ENCODE data around the gene DNM3. TPM values are rescaled to one million over a fixed set of nuclear protein-coding genes. Genes with fewer than 3 reads are reported as not detected.
"Not testable (repeated sequence)": the region's sequence is repeated elsewhere in the genome, so short reads cannot be mapped to it uniquely, and the experiment has no call there.

DNM3 gene
- total RNA-seq, 2 experiments from 2014 or later, result 1.5 to 1.6 TPM

GRCh38 chr1:172431204-172431603, 589.9 kb downstream of the DNM3 start:
- DNase-seq (no peak), ATAC-seq (no peak)
- H3K4me3 Mint-ChIP-seq, result no peak overlapping the region
- no peaks in the 10 kb centered on the region for H3K27me3 Mint-ChIP-seq (ENCODE audit: low read depth)
- POLR2A ChIA-PET, result no interaction called here
- CTCF ChIA-PET, result interaction anchor here (1.1 to 7.8 kb wide), 5 partner anchors 11 to 429 kb away, joined by 3 to 107 read pairs (median 7); partner anchors contain the start of genes FASLG and PIGC
- H3K9me3 Mint-ChIP-seq (ENCODE audit: insufficient read depth), result no peaks in the 10 kb centered on the region
- peaks cover 7% of the 10 kb centered on the region for H3K36me3 Mint-ChIP-seq (ENCODE audit: low read depth)
- peaks cover 35% of the 10 kb centered on the region for H3K4me1 Mint-ChIP-seq (ENCODE audit: low read depth)
- peak overlapping the region; percentile 41 for H3K27ac Mint-ChIP-seq

- no peak overlapping the region for H3K4me3 Mint-ChIP-seq
- ChIA-PET POLR2A (interaction anchor here (0.7 kb wide), 1 partner anchor 101 kb away, joined by 3 read pairs; no protein-coding TSS in a partner anchor), CTCF (interaction anchor here (0.6 to 7.8 kb wide), 7 partner anchors 10 to 429 kb away, joined by 3 to 107 read pairs (median 5); partner anchors contain the start of genes FASLG and PIGC)
- DNase-seq, result no peak
- no peak for ATAC-seq
- H3K27ac Mint-ChIP-seq, result peak overlapping the region; percentile 41
- no peaks in the 10 kb centered on the region for H3K27me3 Mint-ChIP-seq (ENCODE audit: low read depth)
- H3K36me3 Mint-ChIP-seq (ENCODE audit: low read depth), result peaks cover 7% of the 10 kb centered on the region
- H3K4me1 Mint-ChIP-seq (ENCODE audit: low read depth), result peaks cover 35% of the 10 kb centered on the region
- no peaks in the 10 kb centered on the region for H3K9me3 Mint-ChIP-seq (ENCODE audit: insufficient read depth)
Observed at GRCh38 chr1:172431721-172432192, 590.5 kb downstream of the DNM3 start.

GRCh38 chr1:172437183-172437582, 595.9 kb downstream of the DNM3 start:
- H3K9me3 Mint-ChIP-seq (ENCODE audit: insufficient read depth); H3K27ac Mint-ChIP-seq; ATAC-seq; POLR2A ChIA-PET; DNase-seq; H3K4me3 Mint-ChIP-seq; H3K27me3 Mint-ChIP-seq (ENCODE audit: low read depth): not testable (repeated sequence)
- H3K36me3 Mint-ChIP-seq (ENCODE audit: low read depth), result peaks cover 44% of the 10 kb centered on the region
- H3K4me1 Mint-ChIP-seq (ENCODE audit: low read depth), result peaks cover 23% of the 10 kb centered on the region
- CTCF ChIA-PET, result interaction anchor here (1.5 kb wide), 1 partner anchor 435 kb away, joined by 3 read pairs; no protein-coding TSS in a partner anchor

- no peak for DNase-seq
- peaks cover 36% of the 10 kb centered on the region for H3K36me3 Mint-ChIP-seq (ENCODE audit: low read depth)
- no peaks in the 10 kb centered on the region for H3K27me3 Mint-ChIP-seq (ENCODE audit: low read depth)
- no peak overlapping the region for H3K27ac Mint-ChIP-seq
- H3K4me1 Mint-ChIP-seq (ENCODE audit: low read depth), result peaks cover 32% of the 10 kb centered on the region
- no peaks in the 10 kb centered on the region for H3K9me3 Mint-ChIP-seq (ENCODE audit: insufficient read depth)
- no peak for ATAC-seq
- peak overlapping the region; percentile 23 for H3K4me3 Mint-ChIP-seq
- POLR2A ChIA-PET, result no interaction called here
- CTCF ChIA-PET, result interaction anchor here (1.0 to 7.4 kb wide), 9 partner anchors 8 to 457 kb away, joined by 3 to 107 read pairs (median 4); no protein-coding TSS in a partner anchor
Observed at GRCh38 chr1:172442404-172442803, 601.1 kb downstream of the DNM3 start.

- ATAC-seq, result no peak
- ChIA-PET POLR2A (interaction anchor here (0.7 to 1.0 kb wide), 2 partner anchors 30 to 281 kb away, joined by 3 to 4 read pairs; no protein-coding TSS in a partner anchor), CTCF (interaction anchor here (0.7 to 7.4 kb wide), 28 partner anchors 10 to 458 kb away, joined by 3 to 107 read pairs (median 3); partner anchors contain the start of gene SUCO)
- peaks cover 32% of the 10 kb centered on the region for H3K4me1 Mint-ChIP-seq (ENCODE audit: low read depth)
- no peaks in the 10 kb centered on the region for H3K27me3 Mint-ChIP-seq (ENCODE audit: low read depth)
- peak overlapping the region; percentile 91 for H3K4me3 Mint-ChIP-seq
- peaks cover 34% of the 10 kb centered on the region for H3K36me3 Mint-ChIP-seq (ENCODE audit: low read depth)
- DNase-seq, result no peak
- H3K27ac Mint-ChIP-seq, result peak overlapping the region; percentile 91
- H3K9me3 Mint-ChIP-seq (ENCODE audit: insufficient read depth), result no peaks in the 10 kb centered on the region
Observed at GRCh38 chr1:172442843-172443565, 601.7 kb downstream of the DNM3 start.

GRCh38 chr1:172443666-172444453, 602.6 kb downstream of the DNM3 start, which contains the start of gene PIGC:
Gene PIGC, minus strand, starts transcription at chr1:172444069. Its CDS starts 1,447 bp downstream, at chr1:172442622.
- ChIA-PET POLR2A (interaction anchor here (0.7 to 1.0 kb wide), 2 partner anchors 29 to 280 kb away, joined by 3 to 4 read pairs; no protein-coding TSS in a partner anchor), CTCF (interaction anchor here (0.7 to 7.4 kb wide), 37 partner anchors 10 to 474 kb away, joined by 3 to 107 read pairs (median 4); partner anchors contain the start of gene SUCO)
- H3K4me1 Mint-ChIP-seq (ENCODE audit: low read depth), result peaks cover 32% of the 10 kb centered on the region
- peak within 1 kb of the TSS; percentile 91 for H3K27ac Mint-ChIP-seq
- no peaks in the 10 kb centered on the region for H3K9me3 Mint-ChIP-seq (ENCODE audit: insufficient read depth)
- peaks cover 29% of the 10 kb centered on the region for H3K36me3 Mint-ChIP-seq (ENCODE audit: low read depth)
- DNase-seq (peak; percentile 95), ATAC-seq (peak; percentile 100)
- H3K4me3 Mint-ChIP-seq, result peak within 1 kb of the TSS; percentile 91
- no peaks in the 10 kb centered on the region for H3K27me3 Mint-ChIP-seq (ENCODE audit: low read depth)

- CTCF ChIA-PET, result interaction anchor here (1.0 to 1.3 kb wide), 4 partner anchors 86 to 444 kb away, joined by 3 to 4 read pairs (median 3); no protein-coding TSS in a partner anchor
- H3K4me3 Mint-ChIP-seq, result no peak overlapping the region
- peaks cover 12% of the 10 kb centered on the region for H3K36me3 Mint-ChIP-seq (ENCODE audit: low read depth)
- no peak for DNase-seq
- no peak for ATAC-seq
- peaks cover 48% of the 10 kb centered on the region for H3K4me1 Mint-ChIP-seq (ENCODE audit: low read depth)
- H3K9me3 Mint-ChIP-seq (ENCODE audit: insufficient read depth), result no peaks in the 10 kb centered on the region
- H3K27ac Mint-ChIP-seq, result no peak overlapping the region
- POLR2A ChIA-PET, result no interaction called here
- H3K27me3 Mint-ChIP-seq (ENCODE audit: low read depth), result no peaks in the 10 kb centered on the region
Observed at GRCh38 chr1:172446547-172446946, 605.2 kb downstream of the DNM3 start.

GRCh38 chr1:172447641-172448040, 606.3 kb downstream of the DNM3 start:
- ATAC-seq (no peak), DNase-seq (no peak)
- no peaks in the 10 kb centered on the region for H3K9me3 Mint-ChIP-seq (ENCODE audit: insufficient read depth)
- ChIA-PET POLR2A (no interaction called here), CTCF (no interaction called here)
- no peak overlapping the region for H3K4me3 Mint-ChIP-seq
- no peaks in the 10 kb centered on the region for H3K27me3 Mint-ChIP-seq (ENCODE audit: low read depth)
- no peak overlapping the region for H3K27ac Mint-ChIP-seq
- H3K36me3 Mint-ChIP-seq (ENCODE audit: low read depth), result peaks cover under 1% of the 10 kb centered on the region
- peaks cover 37% of the 10 kb centered on the region for H3K4me1 Mint-ChIP-seq (ENCODE audit: low read depth)

GRCh38 chr1:172448995-172449584, 607.8 kb downstream of the DNM3 start:
- Mint-ChIP-seq H3K9me3 (ENCODE audit: insufficient read depth) (no peaks in the 10 kb centered on the region), H3K4me1 (ENCODE audit: low read depth) (peaks cover 31% of the 10 kb centered on the region), H3K27ac (no peak overlapping the region), H3K27me3 (ENCODE audit: low read depth) (no peaks in the 10 kb centered on the region), H3K4me3 (no peak overlapping the region), H3K36me3 (ENCODE audit: low read depth) (no peaks in the 10 kb centered on the region)
- DNase-seq (no peak), ATAC-seq (no peak)
- POLR2A ChIA-PET, result no interaction called here
- CTCF ChIA-PET, result interaction anchor here (0.9 to 4.6 kb wide), 7 partner anchors 9 to 708 kb away, joined by 3 to 27 read pairs (median 4); partner anchors contain the start of gene VAMP4

GRCh38 chr1:172449585-172450523, 608.6 kb downstream of the DNM3 start:
- ChIA-PET POLR2A (no interaction called here), CTCF (interaction anchor here (0.6 to 4.6 kb wide), 17 partner anchors 9 to 709 kb away, joined by 3 to 27 read pairs (median 4); partner anchors contain the start of genes SUCO and VAMP4)
- Mint-ChIP-seq H3K4me3 (no peak overlapping the region), H3K27me3 (ENCODE audit: low read depth) (no peaks in the 10 kb centered on the region), H3K27ac (no peak overlapping the region), H3K9me3 (ENCODE audit: insufficient read depth) (no peaks in the 10 kb centered on the region), H3K36me3 (ENCODE audit: low read depth) (no peaks in the 10 kb centered on the region), H3K4me1 (ENCODE audit: low read depth) (peaks cover 25% of the 10 kb centered on the region)
- ATAC-seq (peak; percentile 92), DNase-seq (peak; percentile 60)
